Central memory CD8-positive, alpha-beta T cell (primary cell): ENCODE data around the gene IL17B.
A peak's percentile ranks its signal among the peaks of the same experiment; 100 is the strongest.

Experiments used
- ATAC-seq: fragments of 150-1000 bp; cut with Tn5 transposase; replicated peaks from 2 replicates; pipeline ENCODE4 v1.10.0; 2022; ENCODE audit warnings: mild to moderate bottlenecking, moderate FRiP score, moderate number of reproducible peaks; ENCODE audit not compliant: poor library complexity, severe bottlenecking; ENCODE audit errors: extremely low read depth
- DNase-seq, 2 donors: peaks; one replicate each; pipeline ENCODE4 v3.0.0; 2021; ENCODE audit warnings: low spot score in 2 of 2
- H3K27ac Mint-ChIP-seq: one replicate; pipeline ENCODE4 v1.8.0; 2022; ENCODE audit warnings: low read depth, mild to moderate bottlenecking, moderate library complexity, mixed read lengths
- H3K27me3 Mint-ChIP-seq: one replicate; pipeline ENCODE4 v1.8.0; 2022; ENCODE audit warnings: mixed read lengths
- H3K36me3 Mint-ChIP-seq: one replicate; pipeline ENCODE4 v1.8.0; 2022; ENCODE audit warnings: mild to moderate bottlenecking, moderate library complexity, mixed read lengths; ENCODE audit not compliant: insufficient read depth
- H3K4me1 Mint-ChIP-seq: one replicate; pipeline ENCODE4 v1.8.0; 2022; ENCODE audit warnings: mixed read lengths
- H3K4me3 Mint-ChIP-seq: one replicate; pipeline ENCODE4 v1.8.0; 2022; ENCODE audit warnings: mild to moderate bottlenecking, moderate library complexity, mixed read lengths
- H3K9me3 Mint-ChIP-seq: one replicate; pipeline ENCODE4 v1.8.0; 2022; ENCODE audit warnings: mixed read lengths

Gene IL17B

DNA sequence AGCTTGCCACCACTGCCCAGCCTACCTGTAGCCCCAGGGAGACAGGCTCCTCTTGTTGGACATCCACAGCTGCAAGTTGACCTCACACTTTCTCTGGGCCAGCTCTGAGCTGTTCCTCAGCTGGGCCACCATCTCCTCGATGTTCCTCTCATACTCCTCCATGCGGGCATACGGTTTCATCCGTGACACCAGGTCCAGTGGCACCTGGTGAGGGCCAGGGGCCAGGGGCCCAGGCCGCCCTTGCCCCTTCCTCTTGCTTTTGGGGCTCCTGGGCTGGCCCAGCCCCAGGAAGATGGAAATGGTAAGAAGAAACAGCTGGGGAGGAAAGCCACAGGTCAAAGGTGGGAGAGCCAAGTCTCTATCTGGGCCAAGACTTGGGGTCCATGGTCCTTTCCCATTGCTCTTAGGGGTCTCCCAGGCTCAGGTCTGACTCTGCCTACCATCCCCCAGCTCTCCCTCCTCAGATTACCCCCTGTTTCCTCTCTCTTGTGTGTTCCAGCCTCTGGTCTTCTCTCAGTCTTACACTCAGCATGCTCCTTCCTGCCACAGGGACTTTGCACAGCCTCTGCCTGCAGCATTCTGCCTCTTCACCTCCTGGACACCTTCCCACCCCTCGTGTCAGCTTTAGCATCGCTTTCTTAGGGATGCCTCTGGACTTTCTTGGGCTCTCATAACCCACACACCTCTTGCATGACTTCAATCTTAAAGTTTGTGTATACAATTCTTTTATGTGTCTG is 2.2 kb downstream of the IL17B start:
- Mint-ChIP-seq H3K27ac (no peak overlapping the region), H3K36me3 (no peaks in the 10 kb centered on the region), H3K27me3 (no peaks in the 10 kb centered on the region), H3K9me3 (no peaks in the 10 kb centered on the region), H3K4me1 (peaks cover 3% of the 10 kb centered on the region), H3K4me3 (no peak overlapping the region)
- no peak for DNase-seq
- no peak for ATAC-seq

DNA sequence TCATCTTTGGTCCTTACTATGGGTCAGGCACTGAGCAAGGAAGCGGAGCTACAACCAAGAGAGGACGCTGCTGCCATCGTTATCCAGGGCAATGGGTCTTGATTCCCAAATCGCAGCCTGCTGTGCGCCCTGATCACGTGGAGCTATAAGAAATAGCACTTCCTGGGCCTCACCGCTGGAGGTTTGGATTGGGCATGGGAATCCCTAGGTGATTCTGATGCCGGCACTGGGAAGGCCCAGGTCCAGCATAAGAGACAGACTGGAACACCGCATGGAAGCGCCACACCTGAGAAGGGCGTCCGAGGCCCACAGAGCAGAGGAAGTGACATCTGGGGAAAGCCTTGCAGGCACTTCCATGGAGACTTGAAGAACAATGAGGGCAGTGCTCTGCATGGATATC is 3.0 kb downstream of the IL17B start:
- no peaks in the 10 kb centered on the region for H3K27me3 Mint-ChIP-seq

GRCh38 chr5:149375434-149375833 is 3.7 kb downstream of the IL17B start:
- no peaks in the 10 kb centered on the region for H3K36me3 Mint-ChIP-seq
- H3K4me3 Mint-ChIP-seq: no peak overlapping the region
- no peak overlapping the region for H3K27ac Mint-ChIP-seq
- H3K27me3 Mint-ChIP-seq: no peaks in the 10 kb centered on the region
- ATAC-seq (no peak), DNase-seq (no peak)
- H3K4me1 Mint-ChIP-seq: peaks cover 8% of the 10 kb centered on the region
- no peaks in the 10 kb centered on the region for H3K9me3 Mint-ChIP-seq

More for the DNA sequence above, 3.0 kb downstream of the IL17B start:
- H3K27ac Mint-ChIP-seq: no peak overlapping the region
- peaks cover 6% of the 10 kb centered on the region for H3K4me1 Mint-ChIP-seq
- no peak overlapping the region for H3K4me3 Mint-ChIP-seq
- ATAC-seq (no peak), DNase-seq (no peak)
- H3K36me3 Mint-ChIP-seq: no peaks in the 10 kb centered on the region
- no peaks in the 10 kb centered on the region for H3K9me3 Mint-ChIP-seq

GRCh38 chr5:149374801-149375200 is 4.3 kb downstream of the IL17B start:
- H3K4me3 Mint-ChIP-seq: no peak overlapping the region
- no peaks in the 10 kb centered on the region for H3K27me3 Mint-ChIP-seq
- no peaks in the 10 kb centered on the region for H3K36me3 Mint-ChIP-seq
- ATAC-seq (no peak), DNase-seq (no peak)
- H3K27ac Mint-ChIP-seq: no peak overlapping the region
- no peaks in the 10 kb centered on the region for H3K9me3 Mint-ChIP-seq
- H3K4me1 Mint-ChIP-seq: peaks cover 8% of the 10 kb centered on the region

DNA sequence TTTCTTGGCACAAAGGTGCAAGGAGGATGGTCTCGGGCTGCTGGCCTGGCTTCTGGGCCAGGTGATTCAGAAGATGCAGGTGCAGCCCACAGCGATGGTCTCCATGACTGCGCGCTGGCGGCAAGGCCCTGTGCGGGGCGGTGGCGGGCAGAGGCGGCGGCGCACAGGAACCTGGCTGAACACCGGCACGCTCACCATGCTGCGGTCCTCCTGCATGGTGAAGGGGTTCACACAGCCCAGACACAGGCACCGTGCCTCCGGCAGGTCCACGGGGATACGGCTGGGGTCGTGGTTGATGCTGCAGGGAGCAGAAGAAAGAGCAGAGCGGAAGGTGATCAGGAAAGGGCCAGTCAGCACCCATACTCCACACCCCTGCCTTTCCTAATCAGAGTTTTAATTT is 4.8 kb downstream of the IL17B start:
- ATAC-seq: no peak
- Mint-ChIP-seq H3K36me3 (no peaks in the 10 kb centered on the region), H3K4me1 (peaks cover 8% of the 10 kb centered on the region), H3K27ac (no peak overlapping the region), H3K4me3 (no peak overlapping the region), H3K9me3 (no peaks in the 10 kb centered on the region), H3K27me3 (no peaks in the 10 kb centered on the region)
- DNase-seq: no peak

DNA sequence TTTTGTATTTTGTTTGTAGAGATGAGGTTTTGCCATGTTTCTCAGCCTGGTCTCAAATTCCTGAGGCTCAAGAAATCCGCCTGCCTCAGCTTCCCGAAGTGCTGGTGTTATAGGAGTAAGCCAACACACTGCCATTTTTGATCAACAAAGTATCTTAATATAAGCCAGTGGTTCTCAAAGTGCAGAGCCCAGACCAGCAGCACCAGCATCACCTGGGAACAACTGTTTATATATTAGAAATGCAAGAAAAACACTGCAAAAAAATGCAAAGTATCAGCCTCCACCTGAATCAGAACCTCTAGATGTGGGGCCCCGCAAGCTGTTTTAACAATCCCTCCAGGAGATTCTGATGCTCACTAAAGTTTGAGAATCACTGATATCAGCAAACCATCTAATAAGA is 6.2 kb downstream of the IL17B start:
- no peaks in the 10 kb centered on the region for H3K9me3 Mint-ChIP-seq
- DNase-seq (no peak), ATAC-seq (no peak)
- peaks cover 8% of the 10 kb centered on the region for H3K4me1 Mint-ChIP-seq
- H3K4me3 Mint-ChIP-seq: no peak overlapping the region
- no peaks in the 10 kb centered on the region for H3K36me3 Mint-ChIP-seq
- no peak overlapping the region for H3K27ac Mint-ChIP-seq
- no peaks in the 10 kb centered on the region for H3K27me3 Mint-ChIP-seq

- no peak for ATAC-seq
- no peak for DNase-seq
- no peaks in the 10 kb centered on the region for H3K27me3 Mint-ChIP-seq
- no peak overlapping the region for H3K4me3 Mint-ChIP-seq
- H3K4me1 Mint-ChIP-seq: peaks cover 8% of the 10 kb centered on the region
- H3K27ac Mint-ChIP-seq: no peak overlapping the region
- no peaks in the 10 kb centered on the region for H3K36me3 Mint-ChIP-seq
- H3K9me3 Mint-ChIP-seq: no peaks in the 10 kb centered on the region
Measured at GRCh38 chr5:149372076-149372795, 6.9 kb downstream of the IL17B start.

DNA sequence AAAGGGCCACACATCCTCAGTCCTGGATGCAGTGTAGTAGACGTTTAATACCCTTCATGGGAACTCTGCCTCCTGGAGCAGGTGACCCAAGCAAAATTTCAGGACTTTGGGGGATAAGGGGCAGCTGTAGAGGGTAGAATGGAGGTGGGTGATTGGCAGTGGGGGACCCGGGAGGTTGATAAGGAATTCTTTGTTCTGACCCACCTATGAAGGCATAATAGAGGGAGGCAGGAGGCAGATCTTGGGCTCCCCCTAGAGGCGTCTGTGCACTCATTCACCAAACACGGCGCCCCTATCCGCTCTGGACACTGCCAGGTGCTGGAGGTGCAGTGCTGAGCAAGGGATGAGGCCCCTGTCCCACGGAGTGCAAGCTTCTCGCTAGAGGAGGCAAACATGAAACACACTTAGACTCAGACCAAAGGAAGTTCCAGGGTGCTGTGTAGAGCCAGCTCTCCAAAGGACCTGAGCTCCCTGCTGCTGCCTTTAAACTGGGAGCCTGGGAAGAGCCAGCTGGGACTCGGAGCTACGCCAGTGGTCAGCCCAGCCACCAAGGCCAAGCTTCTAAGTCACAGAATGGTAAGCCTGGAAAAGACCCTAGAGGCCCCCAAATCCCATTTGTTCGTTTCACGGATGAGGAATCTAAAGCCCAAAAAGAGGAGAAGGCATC is 7.7 kb downstream of the IL17B start:
- Mint-ChIP-seq H3K4me3 (no peak overlapping the region), H3K9me3 (no peaks in the 10 kb centered on the region), H3K4me1 (peaks cover 8% of the 10 kb centered on the region), H3K36me3 (no peaks in the 10 kb centered on the region), H3K27me3 (no peaks in the 10 kb centered on the region), H3K27ac (no peak overlapping the region)
- DNase-seq: peak; percentile 51 to 52
- peak; percentile 77 for ATAC-seq

DNA sequence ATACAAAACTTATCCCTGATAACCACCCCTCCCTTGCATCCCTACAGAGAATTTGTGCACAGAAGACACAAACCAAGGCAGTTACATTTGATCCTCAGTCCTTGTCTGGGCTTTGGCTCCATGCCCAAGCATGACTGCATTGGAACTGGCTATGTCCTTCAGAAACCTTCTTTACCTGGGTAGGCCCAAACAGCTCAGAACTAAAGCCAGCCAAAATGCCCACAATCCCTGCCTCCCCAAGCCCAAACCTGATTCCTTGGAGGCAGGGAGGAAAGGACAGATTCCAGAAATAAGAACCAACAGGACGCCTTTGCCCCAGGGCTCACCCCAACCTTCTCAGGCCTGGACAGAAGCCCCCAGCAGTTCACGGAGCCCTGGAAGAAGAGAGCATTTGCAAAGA is 8.2 kb downstream of the IL17B start:
- Mint-ChIP-seq H3K27ac (no peak overlapping the region), H3K4me1 (peaks cover 8% of the 10 kb centered on the region)

DNA sequence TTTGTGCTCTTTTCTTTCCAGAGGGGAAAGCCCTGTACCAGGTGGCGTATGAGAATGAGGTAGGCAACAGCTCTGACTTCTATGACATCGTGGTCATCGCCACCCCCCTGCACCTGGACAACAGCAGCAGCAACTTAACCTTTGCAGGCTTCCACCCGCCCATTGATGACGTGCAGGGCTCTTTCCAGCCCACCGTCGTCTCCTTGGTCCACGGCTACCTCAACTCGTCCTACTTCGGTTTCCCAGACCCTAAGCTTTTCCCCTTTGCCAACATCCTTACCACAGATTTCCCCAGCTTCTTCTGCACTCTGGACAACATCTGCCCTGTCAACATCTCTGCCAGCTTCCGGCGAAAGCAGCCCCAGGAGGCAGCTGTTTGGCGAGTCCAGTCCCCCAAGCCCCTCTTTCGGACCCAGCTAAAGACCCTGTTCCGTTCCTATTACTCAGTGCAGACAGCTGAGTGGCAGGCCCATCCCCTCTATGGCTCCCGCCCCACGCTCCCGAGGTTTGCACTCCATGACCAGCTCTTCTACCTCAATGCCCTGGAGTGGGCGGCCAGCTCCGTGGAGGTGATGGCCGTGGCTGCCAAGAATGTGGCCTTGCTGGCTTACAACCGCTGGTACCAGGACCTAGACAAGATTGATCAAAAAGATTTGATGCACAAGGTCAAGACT is 11.0 kb downstream of the IL17B start:
- Mint-ChIP-seq H3K9me3 (no peaks in the 10 kb centered on the region), H3K27me3 (no peaks in the 10 kb centered on the region), H3K4me1 (peaks cover 8% of the 10 kb centered on the region), H3K4me3 (no peak overlapping the region), H3K36me3 (peaks cover 10% of the 10 kb centered on the region), H3K27ac (no peak overlapping the region)
- ATAC-seq (no peak), DNase-seq (no peak)

More for the DNA sequence above, 8.2 kb downstream of the IL17B start:
- no peaks in the 10 kb centered on the region for H3K36me3 Mint-ChIP-seq
- no peak for ATAC-seq
- H3K4me3 Mint-ChIP-seq: no peak overlapping the region
- H3K27me3 Mint-ChIP-seq: no peaks in the 10 kb centered on the region
- DNase-seq: no peak
- H3K9me3 Mint-ChIP-seq: no peaks in the 10 kb centered on the region

DNA sequence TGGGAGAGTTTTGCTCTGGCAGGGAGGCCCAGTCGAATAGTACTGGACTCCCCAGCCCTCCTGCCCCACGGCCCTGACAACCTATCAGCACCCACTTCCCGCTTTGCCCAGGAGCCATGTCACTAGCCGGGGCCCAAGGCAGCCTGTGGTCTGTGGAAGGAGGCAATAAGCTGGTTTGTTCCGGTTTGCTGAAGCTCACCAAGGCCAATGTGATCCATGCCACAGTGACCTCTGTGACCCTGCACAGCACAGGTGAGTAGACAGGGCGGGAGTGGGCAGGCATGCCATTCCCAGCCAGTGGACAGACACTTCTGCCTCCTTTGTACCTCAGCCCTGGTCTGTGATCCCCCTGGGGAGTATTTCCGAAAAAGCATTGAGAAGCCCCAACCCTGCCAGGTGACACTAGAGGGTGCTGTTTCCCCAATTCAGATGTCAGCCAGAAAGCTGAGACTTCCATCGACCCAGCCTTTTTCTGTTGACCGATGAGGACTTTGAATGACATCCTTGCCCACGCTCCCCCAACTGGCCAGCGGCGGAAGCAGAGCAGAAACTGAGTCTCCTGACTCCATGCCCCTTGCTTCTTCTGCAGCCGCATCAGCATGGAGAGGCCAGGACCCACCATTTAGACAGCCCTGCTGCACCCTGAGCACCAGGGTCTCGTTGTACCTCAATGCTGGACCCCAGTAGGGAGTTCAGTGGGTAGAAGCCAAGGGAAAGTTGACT is 11.7 kb downstream of the IL17B start:
- Mint-ChIP-seq H3K4me1 (peaks cover 8% of the 10 kb centered on the region), H3K27ac (no peak overlapping the region), H3K9me3 (no peaks in the 10 kb centered on the region), H3K27me3 (no peaks in the 10 kb centered on the region), H3K36me3 (peaks cover 10% of the 10 kb centered on the region), H3K4me3 (no peak overlapping the region)
- DNase-seq: peak in 1 of 2 donors; percentile 41
- peak; percentile 62 for ATAC-seq

DNA sequence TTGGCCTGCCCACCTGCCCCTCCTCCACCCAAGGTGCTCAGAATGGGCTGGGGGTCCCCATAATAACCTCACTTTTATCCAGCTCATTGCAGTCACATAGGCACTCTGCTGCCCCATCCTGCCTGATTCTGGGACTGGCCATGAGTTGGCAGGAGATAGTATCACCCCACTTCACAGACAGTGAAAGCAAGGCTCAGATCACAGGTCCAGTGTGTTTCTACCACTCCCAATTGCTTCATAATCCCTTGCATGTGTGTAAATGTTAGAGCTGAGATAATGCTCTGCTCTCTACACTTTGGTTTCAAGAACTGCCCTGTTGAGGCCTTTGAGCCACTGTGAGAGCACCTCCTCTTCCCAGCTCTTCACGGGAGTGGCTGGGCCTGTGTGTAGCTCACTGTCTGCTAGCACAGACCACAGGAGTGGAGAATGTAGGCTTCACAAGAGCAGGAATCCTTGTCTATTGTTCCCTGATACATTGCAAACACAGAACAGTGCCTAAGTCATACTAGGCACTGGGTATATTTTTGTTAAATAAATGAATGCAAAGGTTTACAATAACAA is 12.8 kb downstream of the IL17B start:
- DNase-seq (no peak), ATAC-seq (no peak)
- Mint-ChIP-seq H3K36me3 (peaks cover 10% of the 10 kb centered on the region), H3K4me3 (no peak overlapping the region), H3K27me3 (no peaks in the 10 kb centered on the region), H3K9me3 (no peaks in the 10 kb centered on the region), H3K27ac (no peak overlapping the region), H3K4me1 (peaks cover 3% of the 10 kb centered on the region)
